HepG2 (cell line): ENCODE data around the gene TPX2. TPM values are rescaled to one million over a fixed set of nuclear protein-coding genes. Genes with fewer than 3 reads are reported as not detected.

ENCODE experiments used
- CBX2 ChIP-seq, 2 experiments: fragments of 200-600 bp in 1 of 2; sonication (generic); formaldehyde crosslinking in 1 of 2; IDR thresholded peaks; 2 replicates each; pipeline versions ENCODE4 v1.7.0 to v1.8.1; 2018 to 2022; ENCODE audit warnings: low read depth in 2 of 2, low read length in 1 of 2, mild to moderate bottlenecking in 1 of 2, missing genetic modification reagents in 1 of 2
- DPF2 ChIP-seq: sonication (generic); formaldehyde crosslinking; IDR thresholded peaks from 2 replicates; pipeline ENCODE4 v1.4.0; 2020; ENCODE audit warnings: mild to moderate bottlenecking, low read depth, missing genetic modification reagents, borderline replicate concordance
- ETV5 ChIP-seq: IDR thresholded peaks from 2 replicates; pipeline ENCODE4 v1.6.1; 2018; ENCODE audit warnings: missing biosample characterization, missing genetic modification reagents, inconsistent platforms, borderline replicate concordance
- FOXC1 ChIP-seq: sonication (generic); formaldehyde crosslinking; IDR thresholded peaks from 2 replicates; pipeline ENCODE4 v1.8.0; 2022; ENCODE audit warnings: mild to moderate bottlenecking, missing genetic modification reagents, borderline replicate concordance
- MTF2 ChIP-seq: sonication (generic); formaldehyde crosslinking; IDR thresholded peaks from 2 replicates; pipeline ENCODE4 v1.5.0; 2020; ENCODE audit warnings: missing genetic modification reagents, borderline replicate concordance
- NR2F2 ChIP-seq: IDR thresholded peaks from 2 replicates; pipeline ENCODE4 v1.6.1; 2012; ENCODE audit warnings: low read depth, inconsistent platforms, borderline replicate concordance
- PRDM4 ChIP-seq: sonication (generic); formaldehyde crosslinking; IDR thresholded peaks from 2 replicates; pipeline ENCODE4 v1.9.0; 2021; ENCODE audit warnings: missing genetic modification reagents, borderline replicate concordance
- RBM22 ChIP-seq: fragments of 200-400 bp; formaldehyde crosslinking; optimal IDR thresholded peaks from 2 replicates; pipeline ENCODE3; 2017; ENCODE audit warnings: mild to moderate bottlenecking, low read length, moderate library complexity
- SRSF1 ChIP-seq: fragments of 200-400 bp; formaldehyde crosslinking; optimal IDR thresholded peaks from 2 replicates; pipeline ENCODE3; 2017; ENCODE audit warnings: mild to moderate bottlenecking, low read depth, low read length, moderate library complexity
- TFDP2 ChIP-seq: sonication (generic); formaldehyde crosslinking; IDR thresholded peaks from 2 replicates; pipeline ENCODE4 v1.4.0; 2020; ENCODE audit warnings: missing genetic modification reagents
- THYN1 ChIP-seq: sonication (generic); formaldehyde crosslinking; IDR thresholded peaks from 2 replicates; pipeline ENCODE4 v1.8.1; 2023; ENCODE audit warnings: low read depth, mild to moderate bottlenecking, moderate library complexity, missing genetic modification reagents, borderline replicate concordance
- YY1 ChIP-seq: IDR thresholded peaks from 2 replicates; pipeline ENCODE4 v1.6.1; 2011; ENCODE audit warnings: low read length, low read depth, moderate library complexity, mild to moderate bottlenecking; ENCODE audit not compliant: insufficient read depth, insufficient replicate concordance
- ZBTB37 ChIP-seq: sonication (generic); formaldehyde crosslinking; IDR thresholded peaks from 2 replicates; pipeline ENCODE4 v1.4.0; 2020; ENCODE audit warnings: mild to moderate bottlenecking, missing genetic modification reagents
- ZNF567 ChIP-seq: sonication (generic); formaldehyde crosslinking; IDR thresholded peaks from 2 replicates; pipeline ENCODE4 v1.8.1; 2023; ENCODE audit warnings: mild to moderate bottlenecking, missing genetic modification reagents, borderline replicate concordance
- ZNF572 ChIP-seq: sonication (generic); formaldehyde crosslinking; IDR thresholded peaks from 2 replicates; pipeline ENCODE4 v1.5.1; 2020; ENCODE audit warnings: mild to moderate bottlenecking, missing genetic modification reagents
- ZNF737 ChIP-seq: sonication (generic); formaldehyde crosslinking; IDR thresholded peaks from 2 replicates; pipeline ENCODE4 v1.5.0; 2020; ENCODE audit warnings: missing genetic modification reagents, mild to moderate bottlenecking, borderline replicate concordance
- polyA plus RNA-seq, 8 experiments: library from polyadenylated mRNA; depleted of rRNA in 3 of 8; stranded (reverse) in 7 of 8; unstranded in 1 of 8; fragments of >200 nt; fragmentation: Illumina TruSeq in 4 of 8; extraction: Trizol in 4 of 8; gene quantifications; 2 replicates each; pipeline versions ENCODE4 v1.2.1 to v1.2.3, GENCODE V29; 2011 to 2016; ENCODE audit warnings: low read depth in 4 of 8, missing spikeins in 1 of 8, mixed read lengths in 1 of 8; ENCODE audit not compliant: insufficient read depth in 1 of 8
- total RNA-seq, 5 experiments: library from RNA; depleted of rRNA; stranded (reverse); fragments of >200 nt; fragmentation: Illumina TruSeq; extraction: Trizol; gene quantifications; 2 replicates each; pipeline ENCODE4 v1.2.3, GENCODE V29; 2016; ENCODE audit warnings: low read depth in 1 of 5
- TF ChIP-seq, protein P1 (sequence below): sonication (generic); formaldehyde crosslinking; IDR thresholded peaks from 2 replicates; pipeline ENCODE4 v1.4.0; 2020; ENCODE audit warnings: missing genetic modification reagents, borderline replicate concordance

TPX2 gene
- total and polyA plus RNA-seq, 2 of the 13 experiments (the other 11 are each of a cell fraction or from before 2014, with no cell fraction given): 34.3 to 124 TPM

- TF ChIP-seq, protein P1, sequence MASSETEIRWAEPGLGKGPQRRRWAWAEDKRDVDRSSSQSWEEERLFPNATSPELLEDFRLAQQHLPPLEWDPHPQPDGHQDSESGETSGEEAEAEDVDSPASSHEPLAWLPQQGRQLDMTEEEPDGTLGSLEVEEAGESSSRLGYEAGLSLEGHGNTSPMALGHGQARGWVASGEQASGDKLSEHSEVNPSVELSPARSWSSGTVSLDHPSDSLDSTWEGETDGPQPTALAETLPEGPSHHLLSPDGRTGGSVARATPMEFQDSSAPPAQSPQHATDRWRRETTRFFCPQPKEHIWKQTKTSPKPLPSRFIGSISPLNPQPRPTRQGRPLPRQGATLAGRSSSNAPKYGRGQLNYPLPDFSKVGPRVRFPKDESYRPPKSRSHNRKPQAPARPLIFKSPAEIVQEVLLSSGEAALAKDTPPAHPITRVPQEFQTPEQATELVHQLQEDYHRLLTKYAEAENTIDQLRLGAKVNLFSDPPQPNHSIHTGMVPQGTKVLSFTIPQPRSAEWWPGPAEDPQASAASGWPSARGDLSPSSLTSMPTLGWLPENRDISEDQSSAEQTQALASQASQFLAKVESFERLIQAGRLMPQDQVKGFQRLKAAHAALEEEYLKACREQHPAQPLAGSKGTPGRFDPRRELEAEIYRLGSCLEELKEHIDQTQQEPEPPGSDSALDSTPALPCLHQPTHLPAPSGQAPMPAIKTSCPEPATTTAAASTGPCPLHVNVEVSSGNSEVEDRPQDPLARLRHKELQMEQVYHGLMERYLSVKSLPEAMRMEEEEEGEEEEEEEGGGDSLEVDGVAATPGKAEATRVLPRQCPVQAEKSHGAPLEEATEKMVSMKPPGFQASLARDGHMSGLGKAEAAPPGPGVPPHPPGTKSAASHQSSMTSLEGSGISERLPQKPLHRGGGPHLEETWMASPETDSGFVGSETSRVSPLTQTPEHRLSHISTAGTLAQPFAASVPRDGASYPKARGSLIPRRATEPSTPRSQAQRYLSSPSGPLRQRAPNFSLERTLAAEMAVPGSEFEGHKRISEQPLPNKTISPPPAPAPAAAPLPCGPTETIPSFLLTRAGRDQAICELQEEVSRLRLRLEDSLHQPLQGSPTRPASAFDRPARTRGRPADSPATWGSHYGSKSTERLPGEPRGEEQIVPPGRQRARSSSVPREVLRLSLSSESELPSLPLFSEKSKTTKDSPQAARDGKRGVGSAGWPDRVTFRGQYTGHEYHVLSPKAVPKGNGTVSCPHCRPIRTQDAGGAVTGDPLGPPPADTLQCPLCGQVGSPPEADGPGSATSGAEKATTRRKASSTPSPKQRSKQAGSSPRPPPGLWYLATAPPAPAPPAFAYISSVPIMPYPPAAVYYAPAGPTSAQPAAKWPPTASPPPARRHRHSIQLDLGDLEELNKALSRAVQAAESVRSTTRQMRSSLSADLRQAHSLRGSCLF: peak; percentile 71; the same call in 1 of the 2 replicates
- TF ChIP-seq ZNF737 (CRISPR knock-in tag) (no peak), PRDM4 (CRISPR knock-in tag) (0 out of 2 replicates have a peak, but pooled peaks have one; percentile 77), TFDP2 (CRISPR knock-in tag) (peak; percentile 100), DPF2 (CRISPR knock-in tag) (no peak), ZNF572 (CRISPR knock-in tag) (no peak), NR2F2 (peak; percentile 41; the same call in 1 of the 2 replicates), FOXC1 (CRISPR knock-in tag) (peak; percentile 89; the same call in 1 of the 2 replicates), SRSF1 (peak; percentile 7), ZNF567 (no peak; the same call in 1 of the 2 replicates), MTF2 (CRISPR knock-in tag) (0 out of 2 replicates have a peak, but pooled peaks have one; percentile 83), CBX2 (IDR thresholded peaks at IDR 0.05; ENCODE audit: low read depth, low read length) (no peak), CBX2 (CRISPR knock-in tag; IDR thresholded peaks at IDR 0.05; ENCODE audit: low read depth) (no peak), ZBTB37 (CRISPR knock-in tag) (no peak), YY1 (peak; percentile 16), RBM22 (no peak), ETV5 (CRISPR knock-in tag) (no peak), THYN1 (CRISPR knock-in tag) (peak; percentile 90; the same call in 1 of the 2 replicates)
Measured at GRCh38 chr20:31738729-31739549, at the start of gene TPX2 (continued).
